Dedifferentiated amniotic fluid mesenchymal stem cell (primary cell): ENCODE results near the gene LRP1B.

Source experiments
- DNase-seq: peaks from one replicate; pipeline ENCODE4 v3.0.0-alpha.2; 2016; ENCODE audit errors: extremely low spot score

The LRP1B gene

DNA sequence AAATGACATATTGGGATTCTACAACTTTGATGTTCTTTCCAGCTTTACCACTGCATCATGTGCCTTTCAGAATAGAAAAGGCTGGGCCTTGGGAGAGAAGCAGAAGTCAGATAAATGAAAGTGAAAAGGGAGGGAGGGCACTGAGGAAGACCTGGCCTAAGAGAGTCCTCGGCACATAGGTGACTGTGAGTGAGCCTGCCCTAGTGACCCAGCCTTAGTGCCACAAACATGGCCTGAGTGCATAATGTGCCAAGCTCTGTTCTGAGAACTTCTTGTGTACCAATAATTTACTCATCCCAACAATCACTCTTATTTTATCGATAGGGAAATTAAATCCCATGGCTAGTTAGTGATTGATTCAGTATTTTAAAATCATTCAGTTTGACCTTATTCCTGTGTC lies 436.6 kb downstream of the LRP1B start:
- no peak for DNase-seq

DNA sequence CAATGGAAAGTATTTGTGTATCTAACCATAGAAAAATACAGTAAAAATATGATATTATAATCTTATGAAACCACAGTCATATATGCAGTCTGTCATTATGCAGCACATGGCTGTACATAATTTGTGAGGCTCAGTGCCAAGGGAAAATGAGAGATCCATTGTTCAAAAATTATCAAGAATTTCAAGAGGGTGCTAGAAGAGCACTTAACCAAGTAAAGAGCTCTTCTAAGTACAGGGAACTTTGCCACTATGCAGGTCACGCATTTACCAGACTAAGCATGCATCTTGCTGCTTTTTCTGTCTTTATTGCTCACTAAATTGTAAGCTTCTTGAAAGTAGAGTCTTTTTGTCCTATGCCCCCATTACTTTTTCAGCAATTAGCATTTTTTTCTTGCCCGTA lies 438.0 kb downstream of the LRP1B start:
- no peak for DNase-seq

- DNase-seq, result no peak
These were observed 454.7 kb downstream of the LRP1B start for GRCh38 chr2:141676139-141676538.

DNA sequence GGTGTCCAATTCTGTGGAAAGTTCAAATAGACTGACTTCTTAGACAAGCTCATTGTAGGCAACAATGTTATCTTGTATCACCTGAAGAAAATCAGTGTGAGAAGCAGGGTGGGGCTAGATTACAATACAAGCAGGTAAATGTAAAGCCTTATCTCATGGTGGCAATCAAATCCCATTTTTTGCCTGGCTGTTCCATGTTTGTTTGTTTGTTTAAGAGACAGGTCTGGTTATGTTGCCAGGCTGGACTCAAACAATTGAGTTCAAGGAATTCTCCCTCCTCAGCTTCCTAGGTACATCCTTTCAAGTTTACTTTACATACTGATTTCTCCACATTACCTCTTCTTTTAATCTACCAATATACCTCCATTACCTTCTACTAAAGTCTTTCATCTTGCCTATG lies 464.6 kb downstream of the LRP1B start:
- no peak for DNase-seq

DNA sequence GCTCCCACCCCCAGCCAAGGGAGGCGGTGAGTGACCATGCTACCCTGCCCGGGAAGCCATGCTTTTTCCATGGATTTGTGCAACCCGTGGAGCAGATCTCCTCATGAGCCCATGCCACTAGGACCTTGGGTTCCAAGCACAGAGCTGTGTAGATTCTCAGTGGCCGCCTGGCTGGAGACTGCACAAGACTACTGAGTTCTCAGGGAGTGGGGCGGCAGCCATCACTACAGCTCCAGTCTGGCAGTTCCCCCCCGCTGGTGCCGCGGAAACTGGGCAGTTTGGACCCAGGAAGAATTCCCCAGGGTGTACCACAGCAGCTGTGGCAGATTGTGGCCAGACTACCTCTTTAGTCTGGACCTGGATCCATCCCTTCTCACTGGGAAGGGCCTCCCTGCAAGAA lies 470.6 kb downstream of the LRP1B start:
- DNase-seq, result no peak

- no peak for DNase-seq
These were observed 476.5 kb downstream of the LRP1B start for GRCh38 chr2:141654311-141654710.

DNA sequence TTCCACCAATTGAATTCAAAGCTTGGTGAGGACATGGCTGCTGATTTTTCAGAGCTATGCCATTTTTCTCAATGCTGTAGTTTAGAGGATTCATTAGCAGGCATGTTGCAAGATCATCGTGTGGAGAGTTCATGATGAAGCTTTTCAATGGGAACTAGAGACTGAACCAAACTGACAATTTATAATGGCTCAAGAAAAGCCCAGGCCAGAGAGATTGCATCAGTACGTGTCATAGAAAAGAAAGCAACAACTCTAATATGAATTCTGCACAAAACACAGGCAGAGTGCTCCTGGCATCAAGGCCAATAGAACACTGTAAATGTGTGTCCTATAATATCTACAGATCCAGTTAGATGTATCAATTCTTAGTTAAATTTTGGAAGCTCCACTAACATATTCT lies 477.6 kb downstream of the LRP1B start:
- DNase-seq, result no peak

DNA sequence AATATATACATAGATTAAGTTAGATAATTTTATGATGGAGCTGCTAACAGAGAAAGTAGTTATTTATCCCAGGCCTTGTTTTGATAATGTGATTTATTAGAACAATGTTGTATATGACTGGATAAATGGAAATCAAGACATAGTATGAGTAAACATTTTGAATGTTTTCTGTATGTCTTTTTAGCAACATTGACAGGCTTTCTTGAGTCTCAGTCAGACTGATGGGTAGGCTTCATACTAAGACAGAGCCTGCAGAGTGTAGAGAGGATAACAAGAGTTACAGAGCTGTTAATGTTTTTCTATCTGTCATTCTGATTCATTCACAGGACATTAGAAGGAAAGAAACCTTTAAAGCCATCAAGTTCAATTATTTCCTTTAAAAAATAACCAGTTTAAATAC lies 478.5 kb downstream of the LRP1B start:
- DNase-seq, result no peak

DNA sequence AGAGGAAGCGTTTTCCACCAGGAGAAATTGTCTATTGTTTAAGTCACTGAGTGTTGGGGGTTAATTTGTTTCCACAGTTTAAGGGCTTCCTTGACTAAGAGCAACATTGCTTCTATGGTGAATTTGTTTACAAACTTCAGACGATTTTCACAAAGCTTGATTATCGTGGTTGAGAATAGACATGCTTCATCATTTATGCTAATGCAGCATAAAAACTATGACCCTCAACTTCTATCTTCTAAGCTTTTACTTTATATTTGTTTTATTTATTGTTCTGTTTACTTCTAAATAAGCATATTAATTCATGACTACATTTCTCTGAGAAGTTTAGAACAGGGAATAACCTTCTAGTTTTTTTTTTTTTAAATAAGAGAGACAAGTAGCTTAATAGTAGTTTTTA lies 483.5 kb downstream of the LRP1B start:
- no peak for DNase-seq

GRCh38 chr2:141641462-141641861 lies 489.4 kb downstream of the LRP1B start:
- DNase-seq, result no peak

DNA sequence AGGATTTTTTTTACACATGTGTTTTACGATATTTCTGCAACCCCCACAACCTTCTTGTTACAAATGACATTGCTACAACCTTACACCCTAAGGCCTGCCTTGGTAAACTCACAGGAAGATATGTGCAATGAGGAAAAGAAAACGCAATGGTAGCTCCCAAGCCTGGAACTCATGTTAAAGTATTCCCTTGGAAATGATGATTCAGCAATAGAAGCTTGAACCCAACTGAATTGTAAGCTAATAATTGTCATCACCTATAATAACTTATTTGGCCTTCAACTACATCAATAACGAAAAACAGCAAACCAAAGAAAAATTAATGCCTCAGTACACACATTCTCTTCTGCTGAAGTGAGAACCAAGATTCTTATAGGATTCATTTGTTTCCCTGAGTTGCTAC lies 491.0 kb downstream of the LRP1B start:
- DNase-seq, result no peak

DNA sequence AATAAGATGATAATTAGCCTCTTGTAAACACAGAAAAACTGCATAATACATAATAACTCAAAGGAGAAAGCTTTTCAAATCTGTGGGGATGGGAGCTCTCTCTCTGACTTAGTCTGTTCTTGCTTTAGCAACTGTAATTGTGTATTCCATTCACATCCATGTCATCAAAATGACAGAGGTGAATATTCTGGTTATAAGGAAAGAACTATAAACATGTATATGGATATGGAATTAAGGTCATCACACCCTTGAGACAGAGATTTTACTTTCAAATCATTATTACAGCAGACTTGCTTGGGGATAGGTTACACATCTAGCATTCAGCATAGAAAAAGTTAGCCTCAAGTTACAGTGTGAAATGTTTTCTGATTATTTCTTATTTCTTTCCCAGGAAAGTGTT lies 497.7 kb downstream of the LRP1B start:
- no peak for DNase-seq

DNA sequence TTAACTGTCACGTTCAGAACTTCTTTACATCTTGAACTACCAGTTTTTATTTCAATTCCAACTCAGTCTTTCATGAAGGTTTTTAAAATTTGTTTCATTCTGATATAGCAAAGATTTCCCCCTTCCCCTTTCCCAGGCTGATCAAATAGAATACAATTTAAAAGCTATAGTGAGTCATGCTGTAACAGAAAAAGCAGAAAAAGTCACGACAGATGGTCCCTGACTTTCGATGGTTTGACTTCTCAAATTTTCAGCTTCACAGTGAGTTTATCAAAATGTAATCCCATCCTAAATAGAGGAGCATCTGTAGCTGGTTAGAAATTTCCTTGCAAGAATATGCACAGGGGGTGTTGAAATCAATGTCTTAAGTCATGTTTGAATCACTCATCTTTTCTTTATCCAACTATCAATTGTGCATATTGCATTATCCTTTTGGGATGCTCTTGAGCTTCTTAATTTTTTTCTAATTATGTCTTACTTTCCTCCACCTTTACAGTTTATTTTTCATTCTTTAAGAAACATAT lies 500.3 kb downstream of the LRP1B start:
- DNase-seq, result no peak

- DNase-seq, result no peak
These were observed 510.4 kb downstream of the LRP1B start for GRCh38 chr2:141620372-141620771.

DNA sequence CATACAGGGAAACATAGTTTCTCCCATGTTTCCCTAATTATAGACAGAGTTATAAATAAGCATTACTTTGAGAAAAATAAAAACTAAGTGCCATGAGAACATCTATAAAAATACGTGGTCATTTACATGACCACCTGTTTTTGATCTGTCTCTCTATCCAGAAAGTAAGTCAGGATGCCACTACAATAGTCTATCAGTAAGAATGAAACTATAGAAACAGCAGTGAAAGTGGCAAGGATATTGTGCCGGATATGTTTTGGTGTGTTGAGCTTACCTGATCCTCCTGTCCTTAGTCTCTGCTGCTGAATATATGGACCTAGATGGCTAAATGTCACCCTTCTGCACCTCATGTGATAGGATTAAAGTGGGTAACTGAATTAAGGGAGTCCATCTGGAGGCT lies 512.4 kb downstream of the LRP1B start:
- DNase-seq, result no peak

GRCh38 chr2:141611981-141612380 lies 518.8 kb downstream of the LRP1B start:
- no peak for DNase-seq

GRCh38 chr2:141611176-141611571 lies 519.6 kb downstream of the LRP1B start:
- DNase-seq, result peak; percentile 24

- no peak for DNase-seq
These were observed 520.1 kb downstream of the LRP1B start for GRCh38 chr2:141610564-141611175.

- no peak for DNase-seq
These were observed 525.7 kb downstream of the LRP1B start for GRCh38 chr2:141605163-141605562.

GRCh38 chr2:141601511-141602152 lies 529.2 kb downstream of the LRP1B start:
- no peak for DNase-seq

DNA sequence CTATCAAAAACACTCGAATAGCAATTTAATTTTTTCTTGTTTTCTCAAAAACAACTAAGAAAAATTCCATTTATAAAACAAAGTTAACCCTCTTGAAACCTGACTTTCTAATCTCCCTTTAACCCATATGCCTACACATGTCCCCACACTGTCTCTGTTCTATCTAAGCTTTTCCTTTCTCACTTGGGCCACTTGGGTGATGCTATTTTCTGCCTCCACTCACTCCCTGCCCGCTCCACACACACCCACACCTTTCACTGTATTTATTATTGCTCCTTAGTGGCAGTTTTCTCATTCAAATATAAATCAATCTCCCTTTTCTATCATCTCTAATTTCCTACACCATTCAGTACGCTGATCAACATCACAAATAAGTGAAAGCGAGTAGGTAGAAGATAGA lies 531.1 kb downstream of the LRP1B start:
- DNase-seq, result no peak

DNA sequence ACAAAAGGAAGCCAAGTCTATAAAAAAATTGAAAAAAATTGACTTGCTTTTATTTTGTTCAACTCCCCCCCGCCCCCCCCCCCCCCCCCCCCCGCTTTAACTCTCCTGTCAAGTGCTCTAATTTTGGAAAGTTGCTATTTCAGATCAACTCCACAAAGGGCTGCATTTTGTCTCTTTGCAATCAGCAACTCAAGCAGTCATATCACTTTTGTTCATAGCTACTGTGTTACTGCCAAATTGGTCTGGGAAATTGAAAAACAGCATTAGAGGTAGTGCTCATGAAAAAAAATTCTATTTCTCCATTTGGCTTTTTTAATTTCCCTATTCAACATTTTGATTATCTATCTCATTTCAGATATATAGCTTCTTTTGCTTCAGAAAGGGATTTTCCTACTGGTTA lies 531.8 kb downstream of the LRP1B start:
- DNase-seq, result no peak

DNA sequence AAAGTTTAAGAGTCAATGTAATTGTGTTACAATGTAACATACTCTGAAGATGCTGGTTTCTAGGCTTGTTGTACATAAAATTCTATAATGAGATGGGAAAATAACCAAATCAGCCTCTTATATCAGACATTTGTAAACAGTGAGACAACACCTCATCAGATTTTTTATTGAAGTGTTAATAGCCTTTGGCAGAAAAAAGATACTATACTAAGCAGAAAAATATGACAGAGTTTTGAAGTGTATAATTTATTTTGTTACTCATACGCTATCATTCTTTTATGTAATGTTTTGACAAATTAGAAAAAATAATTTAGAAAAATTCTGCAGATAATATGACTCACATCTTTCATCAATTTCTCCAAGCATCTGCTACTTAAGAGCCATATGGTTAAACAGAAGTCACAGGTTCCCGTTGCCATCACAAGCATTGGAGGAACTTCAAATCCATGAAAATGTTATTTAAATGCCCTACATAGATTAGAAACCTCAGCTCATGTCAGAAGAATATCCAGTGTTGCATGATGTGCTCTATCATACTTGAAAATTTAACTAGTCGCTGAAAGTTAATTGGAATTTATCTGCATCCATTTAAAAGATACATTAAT lies 535.4 kb downstream of the LRP1B start:
- no peak for DNase-seq
